Endothelial cell of umbilical vein (primary cell): Measurements from ENCODE around the gene ROBO2. TPM values are rescaled to one million over a fixed set of nuclear protein-coding genes. Genes with fewer than 3 reads are reported as not detected.

Experiments used
- BruUV-seq: library from RNA; stranded (reverse); fragments of 400-500 nt; replicated peaks from 2 replicates; lab custom pipeline; 2021; lab: Mats Ljungman, UMichigan
- CTCF ChIA-PET: fragments of 300-600, 350-600 bp; sonication (Branson Sonifier 250); formaldehyde crosslinking; loops from one replicate; lab custom pipeline; 2021; ENCODE audit warnings: antibody characterized with exemption, inconsistent platforms; lab: Charles Lee
- POLR2A ChIA-PET: fragments of 300-600, 350-600 bp; sonication (Branson Sonifier 250); formaldehyde crosslinking; loops from one replicate; lab custom pipeline; 2021; ENCODE audit warnings: antibody characterized with exemption, inconsistent platforms; lab: Charles Lee
- DNase-seq: peaks from one replicate; pipeline ENCODE4 v3.0.0-alpha.2; 2011; ENCODE audit warnings: low read depth, low spot score
- FAIRE-seq: peaks from 2 replicates; lab custom pipeline; 2011; peaks lifted over from hg19 to GRCh38; lab: Jason Lieb, UNC
- H2AFZ ChIP-seq: 2 replicates; pipeline ENCODE4 v1.6.0; 2012; ENCODE audit warnings: low read depth, low read length, control low read depth, inconsistent platforms
- H3K27ac ChIP-seq: 2 replicates; pipeline ENCODE4 v1.5.1; 2011; ENCODE audit warnings: low read depth, mild to moderate bottlenecking, control low read depth, low read length, moderate library complexity; ENCODE audit not compliant: insufficient read depth
- H3K27me3 ChIP-seq, 2 experiments: 2 replicates each; pipeline versions ENCODE4 v1.6.0 to v1.6.1; 2011; ENCODE audit warnings: low read length in 2 of 2, mixed read lengths in 1 of 2; ENCODE audit not compliant: control insufficient read depth in 2 of 2, insufficient read depth in 2 of 2
- H3K36me3 ChIP-seq, 2 experiments: 2 replicates in 1 of 2; 3 replicates in 1 of 2; pipeline ENCODE4 v1.5.1; 2011; ENCODE audit warnings: low read length in 2 of 2, mild to moderate bottlenecking in 1 of 2, moderate library complexity in 1 of 2; ENCODE audit not compliant: control insufficient read depth in 2 of 2, insufficient read depth in 2 of 2; ENCODE audit errors: extremely low read depth in 1 of 2
- H3K4me1 ChIP-seq: 3 replicates; pipeline ENCODE4 v1.5.1; 2011; ENCODE audit warnings: mild to moderate bottlenecking, low read length; ENCODE audit not compliant: control insufficient read depth, insufficient read depth; ENCODE audit errors: extremely low read depth
- H3K4me2 ChIP-seq: 2 replicates; pipeline ENCODE4 v1.6.1; 2011; ENCODE audit warnings: low read length, control low read depth, mixed read lengths; ENCODE audit not compliant: insufficient read depth
- H3K4me3 ChIP-seq, 3 experiments: fragments of 200-600 bp in 1 of 3; sonication (generic), shearing (Covaris generic) in 1 of 3; replicated peaks in 1 of 3; 2 replicates each; pipeline ENCODE4 v1.5.1; 2011 to 2016; ENCODE audit warnings: control low read depth in 3 of 3, low read length in 3 of 3, mild to moderate bottlenecking in 2 of 3, inconsistent platforms in 1 of 3, low read depth in 1 of 3, moderate library complexity in 1 of 3; ENCODE audit not compliant: insufficient read depth in 1 of 3
- H3K79me2 ChIP-seq: 2 replicates; pipeline ENCODE4 v1.6.0; 2012; ENCODE audit warnings: low read length, inconsistent platforms; ENCODE audit not compliant: control insufficient read depth, insufficient read depth
- H3K9ac ChIP-seq: replicated peaks from 2 replicates; pipeline ENCODE3; 2011; ENCODE audit warnings: low read length, control low read depth; ENCODE audit not compliant: insufficient read depth; ENCODE audit errors: extremely low read depth
- H3K9me1 ChIP-seq: replicated peaks from 3 replicates; pipeline ENCODE4 v1.6.0; 2011; ENCODE audit warnings: mild to moderate bottlenecking, low read length; ENCODE audit not compliant: control insufficient read depth, insufficient read depth; ENCODE audit errors: extremely low read depth
- H3K9me3 ChIP-seq: replicated peaks from 2 replicates; pipeline ENCODE4 v1.5.1; 2012; ENCODE audit warnings: low read length, inconsistent platforms; ENCODE audit not compliant: control insufficient read depth, insufficient read depth
- H4K20me1 ChIP-seq: replicated peaks from 2 replicates; pipeline ENCODE3; 2011; ENCODE audit warnings: mild to moderate bottlenecking, low read length; ENCODE audit not compliant: control insufficient read depth, insufficient read depth; ENCODE audit errors: extremely low read depth
- EZH2 ChIP-seq: IDR thresholded peaks from 2 replicates; pipeline ENCODE4 v1.6.1; 2012; ENCODE audit warnings: borderline replicate concordance, low read depth, mild to moderate bottlenecking, moderate library complexity, low read length, inconsistent platforms; ENCODE audit not compliant: severe bottlenecking
- JUN ChIP-seq: IDR thresholded peaks from 2 replicates; pipeline ENCODE4 v1.6.1; 2011; ENCODE audit warnings: borderline replicate concordance, low read depth; ENCODE audit not compliant: insufficient read length, insufficient read depth
- MYC ChIP-seq: IDR thresholded peaks from one replicate; pipeline ENCODE4 v1.6.1; 2011; ENCODE audit warnings: mild to moderate bottlenecking, low read depth, low read length
- POLR2A ChIP-seq: IDR thresholded peaks from 2 replicates; pipeline ENCODE4 v1.6.1; 2012; ENCODE audit warnings: low read depth, mild to moderate bottlenecking, control low read depth, low read length
- POLR2AphosphoS5 ChIP-seq: IDR thresholded peaks from 2 replicates; pipeline ENCODE4 v1.6.1; 2012; ENCODE audit warnings: low read depth, mild to moderate bottlenecking, control low read depth, low read length, moderate library complexity; ENCODE audit not compliant: insufficient read depth
- dilution Hi-C: fragments of 300-500 bp; cut with MboI; formaldehyde crosslinking; loops from one replicate; pipeline ENCODE4 v1.15.0; 2019; ENCODE audit warnings: low sequenced_read_pairs; ENCODE audit not compliant: extremely low pct_ligation_motif_present
- intact Hi-C: fragments of 100-400 bp; cut with micrococcal nuclease; formaldehyde crosslinking; loops from one replicate; pipeline ENCODE4 v1.10.0; 2022
- polyA plus RNA-seq, 4 experiments: library from polyadenylated mRNA; depleted of rRNA in 3 of 4; stranded (reverse) in 3 of 4; unstranded in 1 of 4; fragments of >200 nt; gene quantifications; 2 replicates each; pipeline versions ENCODE4 v1.2.1 to v1.2.3, GENCODE V29; 2011 to 2012; ENCODE audit warnings: missing spikeins in 1 of 4
- total RNA-seq: library from RNA; stranded (reverse); gene quantifications from 2 replicates; pipeline ENCODE4 v1.2.3, GENCODE V29; 2021
- TF ChIP-seq, protein P1 (sequence below): IDR thresholded peaks from 2 replicates; pipeline ENCODE4 v1.6.1; 2011; ENCODE audit not compliant: insufficient read depth, insufficient read length
- TF ChIP-seq, protein P2 (sequence below), 2 donors: IDR thresholded peaks; 1 replicate in 1 of 2; 2 replicates in 1 of 2; pipeline ENCODE4 v1.5.1; 2011; ENCODE audit warnings: low read length in 2 of 2, mild to moderate bottlenecking in 2 of 2, moderate library complexity in 2 of 2, control low read depth in 1 of 2, inconsistent platforms in 1 of 2, low read depth in 1 of 2; ENCODE audit not compliant: insufficient read depth in 1 of 2; ENCODE audit errors: extremely low read depth in 1 of 2

ROBO2 gene
- total and polyA plus RNA-seq, 2 donors (not counting 3 experiments of a cell fraction or from before 2014, with no cell fraction given): not detected

DNA sequence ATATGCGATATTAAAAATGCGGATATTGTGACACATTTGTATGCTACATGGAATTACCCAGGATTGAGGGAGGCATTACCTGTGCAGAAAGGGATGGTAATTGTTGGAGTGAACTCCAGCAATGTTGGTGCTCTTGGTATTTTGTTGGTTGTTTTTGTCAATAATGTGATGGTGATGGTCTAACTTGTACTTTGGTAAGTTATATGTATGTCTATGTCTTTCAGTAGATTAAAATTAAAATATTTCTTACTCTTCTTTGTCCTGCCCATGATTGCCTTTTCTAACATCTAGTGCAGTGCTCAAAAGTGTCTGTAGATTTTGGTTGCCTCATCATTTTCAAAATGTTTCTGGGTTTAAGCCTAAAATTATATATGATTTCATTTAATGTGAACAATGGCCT lies 192.7 kb downstream of the ROBO2 start:
- H2AFZ ChIP-seq: no peak overlapping the region
- no peaks in the 10 kb centered on the region for H3K27me3 ChIP-seq
- H3K9ac ChIP-seq: no peak overlapping the region
- H3K9me1 ChIP-seq: no peaks in the 10 kb centered on the region
- POLR2A ChIA-PET: no interaction called here
- no peak overlapping the region for H3K27ac ChIP-seq
- intact Hi-C loops (no loop called here), dilution Hi-C loops (no loop called here)
- no peaks in the 10 kb centered on the region for H3K36me3 ChIP-seq
- no peaks in the 10 kb centered on the region for H3K9me3 ChIP-seq
- FAIRE-seq (no peak), DNase-seq (no peak)
- no peak overlapping the region for H3K4me3 ChIP-seq
- TF ChIP-seq JUN (no peak), POLR2AphosphoS5 (no peak), MYC (no peak), EZH2 (no peak), POLR2A (no peak)
- TF ChIP-seq, protein P1, sequence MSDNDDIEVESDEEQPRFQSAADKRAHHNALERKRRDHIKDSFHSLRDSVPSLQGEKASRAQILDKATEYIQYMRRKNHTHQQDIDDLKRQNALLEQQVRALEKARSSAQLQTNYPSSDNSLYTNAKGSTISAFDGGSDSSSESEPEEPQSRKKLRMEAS: no peak
- TF ChIP-seq, protein P2, sequence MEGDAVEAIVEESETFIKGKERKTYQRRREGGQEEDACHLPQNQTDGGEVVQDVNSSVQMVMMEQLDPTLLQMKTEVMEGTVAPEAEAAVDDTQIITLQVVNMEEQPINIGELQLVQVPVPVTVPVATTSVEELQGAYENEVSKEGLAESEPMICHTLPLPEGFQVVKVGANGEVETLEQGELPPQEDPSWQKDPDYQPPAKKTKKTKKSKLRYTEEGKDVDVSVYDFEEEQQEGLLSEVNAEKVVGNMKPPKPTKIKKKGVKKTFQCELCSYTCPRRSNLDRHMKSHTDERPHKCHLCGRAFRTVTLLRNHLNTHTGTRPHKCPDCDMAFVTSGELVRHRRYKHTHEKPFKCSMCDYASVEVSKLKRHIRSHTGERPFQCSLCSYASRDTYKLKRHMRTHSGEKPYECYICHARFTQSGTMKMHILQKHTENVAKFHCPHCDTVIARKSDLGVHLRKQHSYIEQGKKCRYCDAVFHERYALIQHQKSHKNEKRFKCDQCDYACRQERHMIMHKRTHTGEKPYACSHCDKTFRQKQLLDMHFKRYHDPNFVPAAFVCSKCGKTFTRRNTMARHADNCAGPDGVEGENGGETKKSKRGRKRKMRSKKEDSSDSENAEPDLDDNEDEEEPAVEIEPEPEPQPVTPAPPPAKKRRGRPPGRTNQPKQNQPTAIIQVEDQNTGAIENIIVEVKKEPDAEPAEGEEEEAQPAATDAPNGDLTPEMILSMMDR (IDR thresholded peaks at IDR 0.05; ENCODE audit: extremely low read depth in 1 of 2, insufficient read depth in 1 of 2, low read depth in 1 of 2, low read length in 2 of 2): no peak
- H4K20me1 ChIP-seq: no peaks in the 10 kb centered on the region
- BruUV-seq: no TSS peak
- CTCF ChIA-PET: interaction anchor here (1.0 kb wide), 1 partner anchor 14 kb away, joined by 3 read pairs; no protein-coding TSS in a partner anchor
- H3K4me2 ChIP-seq: no peak overlapping the region
- H3K4me1 ChIP-seq: no peaks in the 10 kb centered on the region
- no peaks in the 10 kb centered on the region for H3K79me2 ChIP-seq
